HepG2 (cell line): ENCODE measurements around the gene ULK4.

ENCODE experiments used
- SMAD1 ChIP-seq: sonication (generic); formaldehyde crosslinking; IDR thresholded peaks from 2 replicates; pipeline ENCODE4 v1.4.0; 2020; ENCODE audit warnings: missing genetic modification reagents, low read depth, mild to moderate bottlenecking, borderline replicate concordance
- U2AF1 ChIP-seq: fragments of 200-400 bp; formaldehyde crosslinking; optimal IDR thresholded peaks from 2 replicates; pipeline ENCODE3; 2017; ENCODE audit warnings: mild to moderate bottlenecking, low read depth, low read length
- ZNF773 ChIP-seq: sonication (generic); formaldehyde crosslinking; IDR thresholded peaks from 2 replicates; pipeline ENCODE4 v1.4.0; 2020; ENCODE audit warnings: missing genetic modification reagents, borderline replicate concordance
- TF ChIP-seq, protein P1 (sequence below): sonication (generic); formaldehyde crosslinking; IDR thresholded peaks from 2 replicates; pipeline ENCODE4 v1.5.1; 2020; ENCODE audit warnings: mild to moderate bottlenecking, missing genetic modification reagents, moderate library complexity
- TF ChIP-seq, protein P2 (sequence below): sonication (generic); formaldehyde crosslinking; IDR thresholded peaks from 2 replicates; pipeline ENCODE4 v1.4.0; 2020; ENCODE audit warnings: mild to moderate bottlenecking, missing genetic modification reagents
- TF ChIP-seq, protein P3 (sequence below): sonication (generic); formaldehyde crosslinking; IDR thresholded peaks from 2 replicates; pipeline ENCODE4 v1.4.0; 2020; ENCODE audit warnings: missing genetic modification reagents
- TF ChIP-seq, protein P4 (sequence below): sonication (generic); formaldehyde crosslinking; IDR thresholded peaks from 2 replicates; pipeline ENCODE4 v1.5.0; 2020; ENCODE audit warnings: missing genetic modification reagents

DNA sequence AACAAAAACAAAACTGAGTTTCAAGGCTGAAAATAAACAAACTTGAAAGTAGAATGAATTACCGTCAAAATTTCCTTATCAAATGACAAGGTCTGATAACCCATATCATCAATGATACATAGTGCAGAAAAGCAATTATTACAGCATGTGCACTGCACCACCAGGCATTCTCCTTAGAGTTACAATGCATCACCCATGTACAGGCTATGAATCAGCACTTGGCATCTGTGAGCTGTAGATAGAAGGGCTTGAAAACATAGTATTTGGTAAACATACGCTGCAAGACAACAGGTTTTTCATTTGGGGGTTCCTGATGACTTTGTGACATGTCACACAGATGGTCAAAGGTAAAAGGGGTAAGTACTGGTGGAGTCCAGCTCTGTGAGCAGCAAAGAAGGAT, 497.5 kb downstream of the ULK4 start:
- TF ChIP-seq, protein P1, sequence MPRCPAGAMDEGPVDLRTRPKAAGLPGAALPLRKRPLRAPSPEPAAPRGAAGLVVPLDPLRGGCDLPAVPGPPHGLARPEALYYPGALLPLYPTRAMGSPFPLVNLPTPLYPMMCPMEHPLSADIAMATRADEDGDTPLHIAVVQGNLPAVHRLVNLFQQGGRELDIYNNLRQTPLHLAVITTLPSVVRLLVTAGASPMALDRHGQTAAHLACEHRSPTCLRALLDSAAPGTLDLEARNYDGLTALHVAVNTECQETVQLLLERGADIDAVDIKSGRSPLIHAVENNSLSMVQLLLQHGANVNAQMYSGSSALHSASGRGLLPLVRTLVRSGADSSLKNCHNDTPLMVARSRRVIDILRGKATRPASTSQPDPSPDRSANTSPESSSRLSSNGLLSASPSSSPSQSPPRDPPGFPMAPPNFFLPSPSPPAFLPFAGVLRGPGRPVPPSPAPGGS (CRISPR knock-in tag), result no peak
- TF ChIP-seq, protein P2, sequence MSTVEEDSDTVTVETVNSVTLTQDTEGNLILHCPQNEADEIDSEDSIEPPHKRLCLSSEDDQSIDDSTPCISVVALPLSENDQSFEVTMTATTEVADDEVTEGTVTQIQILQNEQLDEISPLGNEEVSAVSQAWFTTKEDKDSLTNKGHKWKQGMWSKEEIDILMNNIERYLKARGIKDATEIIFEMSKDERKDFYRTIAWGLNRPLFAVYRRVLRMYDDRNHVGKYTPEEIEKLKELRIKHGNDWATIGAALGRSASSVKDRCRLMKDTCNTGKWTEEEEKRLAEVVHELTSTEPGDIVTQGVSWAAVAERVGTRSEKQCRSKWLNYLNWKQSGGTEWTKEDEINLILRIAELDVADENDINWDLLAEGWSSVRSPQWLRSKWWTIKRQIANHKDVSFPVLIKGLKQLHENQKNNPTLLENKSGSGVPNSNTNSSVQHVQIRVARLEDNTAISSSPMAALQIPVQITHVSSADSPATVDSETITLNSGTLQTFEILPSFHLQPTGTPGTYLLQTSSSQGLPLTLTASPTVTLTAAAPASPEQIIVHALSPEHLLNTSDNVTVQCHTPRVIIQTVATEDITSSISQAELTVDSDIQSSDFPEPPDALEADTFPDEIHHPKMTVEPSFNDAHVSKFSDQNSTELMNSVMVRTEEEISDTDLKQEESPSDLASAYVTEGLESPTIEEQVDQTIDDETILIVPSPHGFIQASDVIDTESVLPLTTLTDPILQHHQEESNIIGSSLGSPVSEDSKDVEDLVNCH (CRISPR knock-in tag), result no peak
- TF ChIP-seq SMAD1 (CRISPR knock-in tag), result no peak
- TF ChIP-seq, protein P3, sequence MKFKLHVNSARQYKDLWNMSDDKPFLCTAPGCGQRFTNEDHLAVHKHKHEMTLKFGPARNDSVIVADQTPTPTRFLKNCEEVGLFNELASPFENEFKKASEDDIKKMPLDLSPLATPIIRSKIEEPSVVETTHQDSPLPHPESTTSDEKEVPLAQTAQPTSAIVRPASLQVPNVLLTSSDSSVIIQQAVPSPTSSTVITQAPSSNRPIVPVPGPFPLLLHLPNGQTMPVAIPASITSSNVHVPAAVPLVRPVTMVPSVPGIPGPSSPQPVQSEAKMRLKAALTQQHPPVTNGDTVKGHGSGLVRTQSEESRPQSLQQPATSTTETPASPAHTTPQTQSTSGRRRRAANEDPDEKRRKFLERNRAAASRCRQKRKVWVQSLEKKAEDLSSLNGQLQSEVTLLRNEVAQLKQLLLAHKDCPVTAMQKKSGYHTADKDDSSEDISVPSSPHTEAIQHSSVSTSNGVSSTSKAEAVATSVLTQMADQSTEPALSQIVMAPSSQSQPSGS, result no peak
- no peak for TF ChIP-seq ZNF773 (CRISPR knock-in tag)
- TF ChIP-seq, protein P4, sequence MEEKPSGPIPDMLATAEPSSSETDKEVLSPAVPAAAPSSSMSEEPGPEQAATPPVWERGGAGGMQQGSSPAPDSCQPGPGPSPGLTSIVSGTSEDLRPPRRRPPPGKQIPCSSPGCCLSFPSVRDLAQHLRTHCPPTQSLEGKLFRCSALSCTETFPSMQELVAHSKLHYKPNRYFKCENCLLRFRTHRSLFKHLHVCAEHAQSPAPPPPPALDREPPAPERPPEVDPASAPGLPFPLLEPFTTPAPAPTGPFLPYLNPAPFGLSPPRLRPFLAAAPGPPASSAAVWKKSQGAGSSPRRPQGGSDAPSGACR, result no peak
- TF ChIP-seq U2AF1, result no peak
